RWPE2 (cell line): ENCODE data around the gene CCNA1.

Experiments
- ATAC-seq: fragments of 200-7000 bp; cut with Tn5 transposase; 3 replicates; pipeline ENCODE4 v1.9.1; 2021; ENCODE audit warnings: low read depth
- DNase-seq: peaks from one replicate; pipeline ENCODE4 v3.0.0-alpha.2; 2020; ENCODE audit warnings: low spot score
- H3K27ac ChIP-seq: fragments of 450-650 bp; 2 replicates; pipeline ENCODE4 v1.5.1; 2017; ENCODE audit warnings: mild to moderate bottlenecking; ENCODE audit not compliant: poor library complexity, severe bottlenecking
- H3K27me3 ChIP-seq: fragments of 250-450 bp; sonication (Bioruptor Pico); 2 replicates; pipeline ENCODE4 v1.5.1; 2021; ENCODE audit warnings: mild to moderate bottlenecking, moderate library complexity; ENCODE audit not compliant: insufficient read depth, poor library complexity, severe bottlenecking
- H3K36me3 ChIP-seq: fragments of 250-450 bp; sonication (Bioruptor Pico); 2 replicates; pipeline ENCODE4 v1.5.1; 2020; ENCODE audit warnings: low read depth, mild to moderate bottlenecking, moderate library complexity
- H3K4me1 ChIP-seq: fragments of 250-450 bp; sonication (Bioruptor Pico); 2 replicates; pipeline ENCODE4 v1.5.1; 2021; ENCODE audit warnings: mild to moderate bottlenecking, moderate library complexity; ENCODE audit not compliant: insufficient read depth, poor library complexity, severe bottlenecking
- H3K4me3 ChIP-seq: fragments of 250-450 bp; sonication (Bioruptor Pico); 2 replicates; pipeline ENCODE4 v1.5.1; 2021; ENCODE audit warnings: mild to moderate bottlenecking, moderate library complexity; ENCODE audit not compliant: severe bottlenecking
- H3K9me3 ChIP-seq: fragments of 250-450 bp; sonication (Bioruptor Pico); 2 replicates; pipeline ENCODE4 v1.5.1; 2021; ENCODE audit warnings: mild to moderate bottlenecking, moderate library complexity; ENCODE audit not compliant: severe bottlenecking
- CTCF ChIP-seq: fragments of 450-650 bp; IDR thresholded peaks from one replicate; pipeline ENCODE4 v1.5.1; 2017; ENCODE audit warnings: mild to moderate bottlenecking, moderate library complexity; ENCODE audit not compliant: poor library complexity, severe bottlenecking

Gene CCNA1

GRCh38 chr13:36432106-36432544, at the start of gene CCNA1:
CCNA1 (plus strand) TSS chr13:36432495; CDS start chr13:36433057, 562 bp downstream.
- Histone ChIP-seq H3K36me3 (no peaks in the 10 kb centered on the region), H3K4me3 (peak within 1 kb of the TSS; percentile 46), H3K27me3 (no peaks in the 10 kb centered on the region), H3K9me3 (no peaks in the 10 kb centered on the region), H3K4me1 (peaks cover 11% of the 10 kb centered on the region), H3K27ac (peak within 1 kb of the TSS; percentile 27)
- TF ChIP-seq CTCF = no peak
- peak; percentile 73 for DNase-seq
- ATAC-seq = peak; percentile 68

DNA sequence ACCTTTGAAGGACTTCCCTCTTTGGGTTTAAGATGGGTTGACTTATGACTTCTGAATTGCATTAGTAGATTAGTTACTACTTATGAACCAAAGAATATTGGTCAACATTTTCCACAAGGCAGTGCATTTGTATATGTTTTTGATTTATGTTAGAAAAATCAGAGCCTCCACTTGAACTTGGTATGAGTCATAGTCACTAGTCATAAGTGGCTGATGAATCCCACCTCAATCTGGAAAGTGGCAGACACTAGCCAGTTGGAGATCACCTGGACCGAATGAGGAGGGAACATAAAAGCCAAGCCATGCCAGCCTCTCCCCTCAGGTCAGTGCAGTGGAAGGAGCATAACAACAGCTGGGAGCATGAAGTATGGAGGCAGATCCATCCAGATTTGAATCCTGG, 46.8 kb upstream of the CCNA1 start:
- Histone ChIP-seq H3K4me3 (no peak overlapping the region), H3K27me3 (no peaks in the 10 kb centered on the region), H3K27ac (no peak overlapping the region), H3K4me1 (no peaks in the 10 kb centered on the region), H3K36me3 (no peaks in the 10 kb centered on the region), H3K9me3 (no peaks in the 10 kb centered on the region)
- no peak for DNase-seq
- no peak for TF ChIP-seq CTCF
- no peak for ATAC-seq

DNA sequence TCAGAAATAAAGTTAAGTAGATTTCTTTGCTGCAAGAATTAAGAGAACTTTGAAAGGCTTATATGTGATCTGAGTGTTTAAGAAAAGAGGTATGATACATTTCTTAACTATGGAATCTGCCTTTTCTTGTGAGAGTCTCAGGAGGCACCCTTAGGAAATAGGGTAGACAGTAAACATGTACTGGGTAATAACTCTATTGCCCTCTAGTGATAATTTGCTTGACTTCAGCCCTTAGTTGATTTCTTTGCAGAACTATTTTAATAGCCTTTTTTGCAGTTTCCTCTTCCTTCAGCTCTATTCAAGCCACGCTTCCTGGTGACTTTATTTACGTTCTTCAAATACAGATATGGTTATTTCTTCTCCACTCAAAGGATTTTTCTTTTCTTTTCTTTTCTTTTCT, 37.0 kb upstream of the CCNA1 start:
- H3K9me3 ChIP-seq = no peaks in the 10 kb centered on the region
- H3K4me1 ChIP-seq = no peaks in the 10 kb centered on the region
- no peaks in the 10 kb centered on the region for H3K27me3 ChIP-seq
- H3K4me3 ChIP-seq = no peak overlapping the region
- no peak overlapping the region for H3K27ac ChIP-seq
- DNase-seq (no peak), ATAC-seq (peak; percentile 76)
- H3K36me3 ChIP-seq = no peaks in the 10 kb centered on the region
- TF ChIP-seq CTCF = peak; percentile 61

DNA sequence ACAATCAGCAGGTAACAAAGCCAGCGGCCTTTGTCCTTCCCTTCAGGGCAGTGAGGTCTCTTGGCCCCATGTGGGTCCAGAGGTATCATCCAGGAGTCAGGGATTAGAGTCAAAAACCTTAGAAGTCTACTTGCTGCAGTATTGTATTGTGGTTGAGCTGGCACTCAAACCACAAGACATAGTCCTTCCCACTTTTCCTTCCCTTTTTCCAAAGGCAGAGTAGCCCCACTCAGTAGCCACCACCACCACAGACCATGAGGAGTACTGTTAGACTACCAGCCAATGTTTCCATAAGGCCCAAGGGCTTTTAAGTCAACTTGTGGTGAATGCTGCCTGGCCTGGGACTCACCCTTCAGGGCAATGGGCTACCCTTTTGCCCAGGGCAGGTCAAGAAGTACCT, 27.1 kb upstream of the CCNA1 start:
- no peak for TF ChIP-seq CTCF
- no peaks in the 10 kb centered on the region for H3K9me3 ChIP-seq
- H3K36me3 ChIP-seq = no peaks in the 10 kb centered on the region
- H3K4me3 ChIP-seq = no peak overlapping the region
- H3K27me3 ChIP-seq = no peaks in the 10 kb centered on the region
- no peak overlapping the region for H3K27ac ChIP-seq
- ATAC-seq (no peak), DNase-seq (no peak)
- H3K4me1 ChIP-seq = no peaks in the 10 kb centered on the region

- no peak for ATAC-seq
- Histone ChIP-seq H3K4me3 (no peak overlapping the region), H3K27me3 (no peaks in the 10 kb centered on the region), H3K27ac (no peak overlapping the region), H3K36me3 (no peaks in the 10 kb centered on the region), H3K9me3 (no peaks in the 10 kb centered on the region), H3K4me1 (peaks cover 4% of the 10 kb centered on the region)
- no peak for DNase-seq
- no peak for TF ChIP-seq CTCF
These were observed 19.6 kb upstream of the CCNA1 start for GRCh38 chr13:36412736-36413135.
